Measurements from ENCODE around the gene TRAF3IP3.
A peak's percentile ranks its signal among the peaks of the same experiment; 100 is the strongest.
"Not testable (repeated sequence)": the region's sequence is repeated elsewhere in the genome, so short reads cannot be mapped to it uniquely, and the experiment has no call there.

TRAF3IP3 gene

DNA sequence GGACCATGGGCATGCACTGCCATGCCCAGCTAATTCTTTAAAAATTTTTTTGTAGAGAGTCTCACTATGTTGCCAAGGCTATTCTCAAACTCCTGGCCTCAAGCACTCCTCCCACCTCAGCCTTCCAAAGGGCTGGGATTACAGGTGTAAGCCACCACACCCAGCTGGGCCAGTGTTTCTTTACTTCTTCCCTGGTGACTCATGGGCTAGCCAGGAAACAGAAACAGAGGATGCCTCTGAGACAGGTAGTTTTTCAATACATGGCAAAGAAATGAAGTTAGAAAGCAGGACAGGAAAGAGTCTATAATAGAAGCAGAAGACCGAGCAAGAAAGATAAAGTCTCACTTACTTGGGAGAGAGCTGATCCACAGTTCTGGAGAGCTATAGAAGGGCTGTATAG, 36.1 kb downstream of the TRAF3IP3 start:
- Mint-ChIP-seq H3K27me3 (peaks cover 20% of the 10 kb centered on the region), H3K4me3 (no peak overlapping the region), H3K36me3 (peaks cover 12% of the 10 kb centered on the region), H3K9me3 (no peaks in the 10 kb centered on the region), H3K4me1 (no peaks in the 10 kb centered on the region), H3K27ac (no peak overlapping the region)
- no peak for ATAC-seq

DNA sequence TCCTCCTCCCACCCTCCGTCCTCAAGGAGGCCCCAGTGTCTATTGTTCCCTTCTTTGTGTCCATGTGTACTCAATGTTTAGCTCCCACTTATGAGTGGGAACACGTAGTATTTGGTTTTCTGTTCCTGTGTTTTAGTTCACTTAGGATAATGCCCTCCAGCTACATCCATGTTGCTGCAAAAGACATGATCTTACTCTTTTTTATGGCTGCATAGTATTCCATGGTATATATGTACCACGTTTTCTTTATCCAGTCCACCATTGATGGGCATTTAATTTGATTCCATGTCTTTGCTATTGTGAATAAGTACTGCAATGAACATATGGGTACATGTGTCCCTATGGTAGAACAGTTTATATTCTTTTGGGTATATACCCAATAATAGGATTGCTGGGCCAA, 37.9 kb downstream of the TRAF3IP3 start:
- H3K27me3 Mint-ChIP-seq, H3K4me3 Mint-ChIP-seq: not testable (repeated sequence)
- H3K36me3 Mint-ChIP-seq: peaks cover 17% of the 10 kb centered on the region

DNA sequence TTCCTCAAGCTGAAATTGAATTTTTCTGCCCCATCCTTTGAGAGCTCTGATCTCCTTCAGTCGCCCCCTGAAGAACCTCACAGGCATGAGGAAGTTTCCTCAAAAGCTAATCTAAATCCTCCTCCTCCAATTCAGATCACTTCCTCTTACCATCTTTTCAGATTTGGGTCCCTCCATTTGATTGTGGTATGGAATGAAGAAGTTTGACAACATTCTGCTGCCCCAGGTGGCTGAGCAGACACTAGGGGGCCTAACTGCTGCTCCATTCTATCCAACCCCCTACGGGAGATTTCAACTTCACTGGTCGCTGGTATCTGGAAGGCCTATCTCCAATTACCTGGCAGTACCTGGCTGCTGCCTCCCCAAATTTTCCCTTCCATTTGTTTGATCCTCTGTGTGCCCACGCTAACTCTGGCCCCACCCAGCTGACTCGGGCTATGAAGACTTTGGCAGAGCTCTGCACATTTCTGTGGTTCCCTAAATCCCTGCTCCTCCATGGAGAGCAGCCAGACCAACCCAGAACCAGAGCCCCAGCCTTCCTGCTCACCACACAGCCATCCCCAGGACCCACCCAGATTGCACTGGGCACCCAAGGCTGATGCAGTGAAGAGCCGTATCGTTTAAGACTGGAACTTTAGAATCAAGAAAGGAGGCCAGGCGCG, 42.3 kb downstream of the TRAF3IP3 start:
- Mint-ChIP-seq H3K36me3 (peaks cover 17% of the 10 kb centered on the region), H3K9me3 (no peaks in the 10 kb centered on the region), H3K4me3 (no peak overlapping the region), H3K27me3 (peaks cover 8% of the 10 kb centered on the region), H3K27ac (no peak overlapping the region), H3K4me1 (peaks cover 7% of the 10 kb centered on the region)
- no peak for ATAC-seq

More for the DNA sequence above, 37.9 kb downstream of the TRAF3IP3 start:
- not testable (repeated sequence) for ATAC-seq, H3K27ac Mint-ChIP-seq, H3K4me1 Mint-ChIP-seq, H3K9me3 Mint-ChIP-seq

DNA sequence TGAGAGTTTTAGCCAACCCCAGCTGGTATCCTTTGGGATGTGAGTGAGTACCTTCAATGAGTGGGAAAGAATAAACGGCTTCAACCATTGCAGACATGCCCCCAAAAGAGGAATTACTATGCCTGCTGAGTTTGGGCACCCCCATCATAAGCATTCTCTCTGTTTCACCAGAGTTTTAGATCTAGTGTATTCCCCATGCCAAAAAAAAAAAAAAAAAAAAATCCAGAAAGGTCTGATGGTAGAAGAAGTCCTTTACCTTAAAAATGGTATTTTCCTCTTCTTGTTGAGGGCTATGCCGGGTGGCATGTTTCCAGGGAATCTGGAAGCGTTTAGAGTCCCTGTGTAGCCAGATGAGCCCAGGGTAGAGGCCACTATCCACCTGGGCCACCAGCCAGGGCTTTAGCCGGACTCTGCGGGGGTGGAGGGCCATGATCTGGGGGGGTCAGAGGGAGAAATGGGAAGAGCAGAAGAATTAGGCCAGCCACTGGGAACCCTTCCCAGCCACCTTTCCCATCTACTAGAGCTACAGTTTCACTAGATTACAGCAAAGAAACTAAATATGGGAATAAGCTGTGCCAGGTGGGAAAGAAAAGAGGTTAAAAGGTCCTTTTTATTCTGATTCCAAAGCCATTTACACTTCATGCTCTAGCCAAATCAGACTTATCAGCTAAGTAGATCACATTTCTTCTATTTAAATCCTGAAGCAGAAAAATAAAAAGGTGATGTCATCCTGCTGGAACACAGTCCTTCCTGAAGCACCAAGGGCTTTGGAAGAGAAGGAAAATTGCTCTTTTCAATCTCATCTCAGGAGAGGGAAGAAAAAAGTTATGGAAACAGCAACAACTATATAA, 45.4 kb downstream of the TRAF3IP3 start:
- Mint-ChIP-seq H3K36me3 (peaks cover 11% of the 10 kb centered on the region), H3K27me3 (no peaks in the 10 kb centered on the region), H3K27ac (no peak overlapping the region), H3K9me3 (no peaks in the 10 kb centered on the region), H3K4me3 (no peak overlapping the region), H3K4me1 (peaks cover 14% of the 10 kb centered on the region)
- no peak for ATAC-seq

DNA sequence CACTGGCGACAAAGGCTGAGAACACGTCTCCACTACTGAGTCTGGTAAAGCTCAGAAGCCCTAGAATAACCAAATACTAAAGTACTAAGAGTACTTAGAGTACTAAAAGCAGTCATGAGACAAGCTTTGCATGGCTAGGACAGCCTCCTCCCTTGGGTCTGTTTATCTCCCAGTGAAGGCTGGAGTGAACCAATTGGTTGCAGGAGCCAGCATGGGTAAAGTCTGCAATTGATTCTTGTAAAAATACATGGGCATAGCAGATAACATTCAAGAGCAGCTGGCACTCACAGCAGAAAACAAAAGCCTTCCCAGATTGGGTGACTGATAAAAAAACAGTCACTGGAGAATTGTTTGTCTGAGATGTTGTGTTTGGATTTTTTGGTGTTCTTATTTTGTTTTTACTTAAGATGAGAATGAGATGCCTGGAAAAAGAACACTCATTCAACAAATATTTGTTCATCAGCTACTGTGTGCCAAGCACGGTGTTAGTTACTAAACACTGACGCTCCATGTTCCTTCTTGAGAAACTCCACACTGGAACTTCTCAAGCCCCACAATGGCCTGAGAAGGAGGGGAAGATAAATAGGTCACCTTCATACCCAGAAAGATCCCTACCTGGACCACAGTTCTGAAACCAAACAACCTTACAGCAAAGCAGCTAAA, 46.4 kb downstream of the TRAF3IP3 start:
- H3K27ac Mint-ChIP-seq: no peak overlapping the region
- no peak for ATAC-seq
- no peaks in the 10 kb centered on the region for H3K27me3 Mint-ChIP-seq
- no peak overlapping the region for H3K4me3 Mint-ChIP-seq
- peaks cover 5% of the 10 kb centered on the region for H3K36me3 Mint-ChIP-seq
- no peaks in the 10 kb centered on the region for H3K9me3 Mint-ChIP-seq
- H3K4me1 Mint-ChIP-seq: peaks cover 16% of the 10 kb centered on the region

DNA sequence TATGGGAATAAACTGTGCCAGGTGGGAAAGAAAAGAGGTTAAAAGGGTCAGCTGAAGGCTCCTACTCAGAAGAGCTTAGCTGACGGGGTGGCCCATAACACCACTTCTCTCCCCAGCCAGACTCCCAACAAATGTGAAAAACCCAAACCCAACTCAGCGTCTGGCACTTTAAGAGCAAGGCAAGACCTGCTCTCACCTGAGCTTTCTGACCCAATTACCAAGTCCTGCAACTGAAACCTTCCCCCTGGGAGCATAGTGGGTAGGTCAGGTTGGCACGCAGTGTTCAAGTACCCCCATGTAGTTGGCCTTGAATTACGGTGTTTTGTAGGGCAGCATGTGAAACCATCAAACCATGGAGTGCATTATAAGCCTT, 46.9 kb downstream of the TRAF3IP3 start:
- no peaks in the 10 kb centered on the region for H3K9me3 Mint-ChIP-seq
- no peak overlapping the region for H3K27ac Mint-ChIP-seq
- peaks cover 14% of the 10 kb centered on the region for H3K4me1 Mint-ChIP-seq
- ATAC-seq: no peak
- H3K27me3 Mint-ChIP-seq: no peaks in the 10 kb centered on the region
- peaks cover 4% of the 10 kb centered on the region for H3K36me3 Mint-ChIP-seq
- H3K4me3 Mint-ChIP-seq: no peak overlapping the region

DNA sequence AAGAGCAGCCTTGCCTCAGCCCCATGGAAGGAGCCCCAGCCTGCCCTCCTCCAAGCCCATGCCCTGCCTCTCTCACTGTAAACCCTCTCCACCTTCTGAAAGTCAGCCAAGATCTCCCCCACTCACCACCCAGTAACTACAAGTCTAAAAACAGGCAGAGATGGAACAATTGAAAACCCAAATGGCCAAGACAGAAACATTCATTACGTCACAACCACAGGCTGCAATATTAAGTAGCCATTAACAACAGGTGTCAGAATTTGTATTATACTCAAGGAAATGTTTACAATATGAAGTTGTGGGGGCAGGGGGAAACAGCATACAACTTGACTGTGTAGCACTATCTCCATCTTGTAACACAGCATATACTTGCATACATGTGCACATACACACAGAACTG, 47.7 kb downstream of the TRAF3IP3 start:
- H3K36me3 Mint-ChIP-seq: no peaks in the 10 kb centered on the region
- H3K27me3 Mint-ChIP-seq: no peaks in the 10 kb centered on the region
- no peak overlapping the region for H3K4me3 Mint-ChIP-seq
- no peak for ATAC-seq
- no peak overlapping the region for H3K27ac Mint-ChIP-seq
- H3K4me1 Mint-ChIP-seq: peaks cover 9% of the 10 kb centered on the region
- no peaks in the 10 kb centered on the region for H3K9me3 Mint-ChIP-seq

DNA sequence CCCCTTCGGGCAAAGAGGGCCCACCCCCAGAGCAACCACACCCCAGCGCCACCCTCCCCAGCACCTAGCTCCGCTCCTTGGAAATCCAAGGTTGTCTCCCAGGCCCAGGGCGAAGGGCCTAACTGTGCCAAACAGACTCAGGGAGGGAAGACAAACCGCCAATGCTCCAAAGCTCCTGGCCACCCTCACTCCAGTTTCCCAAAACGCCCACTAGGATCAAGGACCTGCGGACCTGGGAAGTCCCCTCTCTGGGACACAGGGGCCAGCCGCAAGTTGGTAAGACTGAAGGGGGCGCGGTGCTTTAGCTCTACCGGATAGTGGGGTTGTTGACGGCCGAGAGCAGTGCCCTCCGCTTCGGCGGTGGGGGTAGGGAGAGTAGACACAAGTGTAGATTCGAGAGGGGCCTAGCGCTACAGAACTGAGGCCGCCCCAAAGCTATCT, 49.5 kb downstream of the TRAF3IP3 start:
- Mint-ChIP-seq H3K36me3 (no peaks in the 10 kb centered on the region), H3K27ac (peak overlapping the region; percentile 79)

DNA sequence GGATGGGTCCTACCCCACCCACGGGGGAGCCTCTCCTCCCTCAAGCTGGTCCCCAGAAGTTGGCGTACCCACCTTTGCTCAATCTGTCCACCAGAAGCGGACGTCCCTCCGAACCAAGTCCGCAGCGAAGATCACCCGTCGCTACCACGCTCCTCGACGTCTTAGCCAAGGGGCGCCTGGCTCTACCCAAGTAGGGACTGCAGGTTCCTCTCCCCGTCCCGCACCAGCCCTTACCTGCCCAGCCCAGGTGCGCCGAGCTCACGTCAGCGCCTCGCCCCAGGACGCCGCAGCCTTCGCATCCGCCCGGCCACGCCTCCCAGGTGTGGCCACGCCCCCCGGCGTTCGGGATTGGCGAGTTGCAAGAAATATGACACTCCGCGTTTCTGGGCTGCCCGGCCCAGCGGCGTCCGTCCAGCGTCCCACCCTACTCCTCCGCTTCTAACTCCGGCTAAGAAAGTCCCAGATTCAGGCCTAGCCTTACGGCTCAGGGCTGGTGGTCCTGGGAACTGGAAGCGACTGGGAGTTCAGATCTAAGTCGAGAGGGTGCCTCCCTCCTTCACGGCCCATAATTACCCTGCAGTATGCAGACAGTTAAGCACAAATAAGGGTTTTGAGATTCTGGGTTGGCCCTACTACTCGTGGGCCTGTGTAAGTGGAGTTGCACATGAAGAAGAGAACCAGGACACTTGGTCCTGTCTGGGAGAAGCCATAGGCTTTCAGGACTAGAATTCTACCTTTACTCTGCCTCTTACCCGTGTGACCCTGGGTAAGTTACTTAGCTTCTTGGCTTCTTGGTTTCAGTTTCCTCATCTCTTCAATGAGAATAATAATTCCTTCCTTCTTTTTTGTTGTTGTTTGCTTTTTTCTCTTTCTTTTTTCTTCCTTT, 50.3 kb downstream of the TRAF3IP3 start, which contains the start of gene IRF6:
TSS of gene IRF6 (minus strand) at position 268 of the 886 bp plus-strand sequence. CDS start 4,729 bp downstream, outside the sequence.
- peak; percentile 92 for ATAC-seq
- Mint-ChIP-seq H3K27me3 (no peaks in the 10 kb centered on the region), H3K4me3 (peak within 1 kb of the TSS; percentile 92), H3K4me1 (peaks cover 9% of the 10 kb centered on the region), H3K27ac (peak within 1 kb of the TSS; percentile 79), H3K36me3 (no peaks in the 10 kb centered on the region), H3K9me3 (no peaks in the 10 kb centered on the region)

More for the DNA sequence above, 49.5 kb downstream of the TRAF3IP3 start:
- peak overlapping the region; percentile 21 for H3K4me3 Mint-ChIP-seq
- no peak for ATAC-seq
- peaks cover 9% of the 10 kb centered on the region for H3K4me1 Mint-ChIP-seq
- H3K9me3 Mint-ChIP-seq: no peaks in the 10 kb centered on the region
- no peaks in the 10 kb centered on the region for H3K27me3 Mint-ChIP-seq

DNA sequence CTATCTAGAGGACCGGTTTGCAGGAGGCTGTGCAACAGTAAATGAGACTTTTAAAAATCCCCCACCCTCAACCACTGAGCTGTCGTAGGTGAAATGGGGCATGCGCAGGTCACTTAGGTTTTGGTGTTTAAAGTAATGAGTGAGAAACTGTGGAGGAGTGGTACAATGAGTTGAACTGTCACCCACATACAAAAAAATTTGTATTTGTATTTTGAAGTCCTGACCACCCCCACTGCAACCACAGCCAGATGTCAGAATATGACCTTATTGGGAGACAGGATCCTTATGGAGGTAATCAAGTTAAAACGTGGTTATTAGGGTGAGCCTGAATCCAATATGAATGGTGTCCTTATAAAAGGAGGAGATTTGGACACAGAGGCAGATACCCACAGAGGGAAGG, 51.7 kb downstream of the TRAF3IP3 start:
- Mint-ChIP-seq H3K36me3 (no peaks in the 10 kb centered on the region), H3K27ac (no peak overlapping the region), H3K9me3 (no peaks in the 10 kb centered on the region), H3K4me1 (peaks cover 9% of the 10 kb centered on the region), H3K27me3 (no peaks in the 10 kb centered on the region), H3K4me3 (no peak overlapping the region)
- ATAC-seq: no peak

DNA sequence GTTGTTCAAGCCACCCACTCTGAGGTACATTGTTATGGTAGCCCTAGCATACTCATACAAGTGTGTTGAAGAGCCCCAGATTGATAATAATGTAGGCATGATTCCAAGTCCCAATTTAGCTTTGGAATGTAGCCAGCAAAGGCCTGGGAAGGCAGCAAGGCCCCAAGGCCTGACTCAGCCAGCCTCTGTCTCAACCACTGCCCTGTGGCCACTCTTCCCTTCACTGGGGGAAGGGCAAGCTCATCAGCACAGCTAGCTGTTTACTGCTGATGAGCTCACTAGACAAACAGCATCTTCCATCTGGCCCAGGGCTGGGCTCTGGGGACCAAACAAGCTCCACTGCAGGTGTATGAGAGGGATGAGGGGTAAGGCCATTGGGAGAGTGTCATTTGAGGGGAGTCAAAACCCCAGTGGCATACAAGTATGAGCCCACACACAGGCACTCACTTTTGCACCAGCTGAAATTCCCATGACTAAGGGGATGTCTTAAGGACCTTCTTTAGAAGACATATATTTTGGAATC, 52.3 kb downstream of the TRAF3IP3 start:
- Mint-ChIP-seq H3K4me3 (no peak overlapping the region), H3K9me3 (no peaks in the 10 kb centered on the region), H3K36me3 (no peaks in the 10 kb centered on the region), H3K27me3 (no peaks in the 10 kb centered on the region), H3K4me1 (peaks cover 9% of the 10 kb centered on the region), H3K27ac (no peak overlapping the region)
- ATAC-seq: no peak

DNA sequence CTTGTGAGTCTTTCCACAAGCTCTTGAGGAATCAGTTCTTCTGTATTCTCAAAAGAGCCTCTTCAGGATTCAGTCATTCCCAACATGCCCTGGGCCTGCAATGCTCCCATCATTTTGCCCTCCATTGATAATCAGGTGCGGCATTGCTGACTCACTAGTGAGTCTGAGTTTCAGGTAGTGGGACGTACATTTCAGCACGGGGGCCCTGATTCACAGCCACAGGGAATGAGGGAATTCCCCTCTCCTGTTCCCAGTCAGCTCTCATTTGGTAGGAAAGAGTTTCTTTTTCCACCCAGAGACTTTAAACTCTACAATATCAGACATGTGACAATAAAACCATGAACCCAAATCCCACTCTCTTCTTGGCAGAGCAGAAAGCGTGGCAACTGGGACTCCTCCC, 53.8 kb downstream of the TRAF3IP3 start:
- Mint-ChIP-seq H3K36me3 (no peaks in the 10 kb centered on the region), H3K4me1 (peaks cover 9% of the 10 kb centered on the region), H3K4me3 (no peak overlapping the region), H3K9me3 (no peaks in the 10 kb centered on the region), H3K27me3 (no peaks in the 10 kb centered on the region), H3K27ac (no peak overlapping the region)
- no peak for ATAC-seq

DNA sequence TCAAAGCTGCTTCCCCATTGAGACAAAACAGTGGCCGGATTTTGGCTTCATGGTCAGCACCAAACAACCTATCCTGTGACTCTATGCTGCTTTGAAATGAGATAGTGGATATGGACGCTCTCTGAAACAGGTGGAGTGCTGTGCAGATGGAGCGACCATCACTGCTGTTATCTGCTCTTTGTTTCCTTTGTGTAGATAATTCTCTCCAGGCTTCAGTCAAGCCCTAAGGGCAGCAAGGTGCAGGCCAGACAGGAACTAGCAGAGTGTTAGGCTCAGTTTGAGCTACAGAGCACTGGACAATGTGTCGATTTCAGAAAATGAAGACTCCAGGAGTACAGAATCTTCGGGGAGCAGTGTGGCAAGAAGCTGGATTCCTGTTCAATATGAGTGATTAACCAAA, 54.9 kb downstream of the TRAF3IP3 start:
- H3K27ac Mint-ChIP-seq: no peak overlapping the region
- H3K4me1 Mint-ChIP-seq: peaks cover 6% of the 10 kb centered on the region
- no peaks in the 10 kb centered on the region for H3K27me3 Mint-ChIP-seq
- no peak overlapping the region for H3K4me3 Mint-ChIP-seq
- no peaks in the 10 kb centered on the region for H3K9me3 Mint-ChIP-seq
- no peaks in the 10 kb centered on the region for H3K36me3 Mint-ChIP-seq
- no peak for ATAC-seq

DNA sequence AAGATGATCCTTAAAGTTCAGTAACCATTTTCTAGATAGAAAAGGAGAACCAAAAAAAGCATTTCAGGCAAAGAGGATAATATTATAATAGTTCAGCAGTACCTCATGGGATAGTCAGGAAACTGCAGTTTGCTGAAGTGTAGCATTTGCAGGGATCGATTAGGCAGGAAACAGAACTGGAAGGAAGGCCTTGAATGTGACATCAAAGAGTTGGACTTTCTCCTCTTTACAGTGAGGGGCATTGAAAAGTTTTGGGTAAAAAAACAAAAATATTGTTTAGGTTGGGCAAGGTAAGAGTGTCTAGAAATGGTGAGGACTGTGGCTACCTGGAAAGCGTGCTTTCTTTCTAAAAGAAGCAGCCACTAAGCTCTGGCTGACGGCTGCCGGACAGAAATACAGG, 58.0 kb downstream of the TRAF3IP3 start:
- H3K9me3 Mint-ChIP-seq: no peaks in the 10 kb centered on the region
- H3K27ac Mint-ChIP-seq: no peak overlapping the region

More for the DNA sequence above, 58.0 kb downstream of the TRAF3IP3 start:
- no peaks in the 10 kb centered on the region for H3K36me3 Mint-ChIP-seq
- H3K4me1 Mint-ChIP-seq: no peaks in the 10 kb centered on the region
- H3K27me3 Mint-ChIP-seq: no peaks in the 10 kb centered on the region
- H3K4me3 Mint-ChIP-seq: no peak overlapping the region
- no peak for ATAC-seq
